HG03060 (cell line): ENCODE results near the gene NT5C2.
"Not testable (repeated sequence)": the region's sequence is repeated elsewhere in the genome, so short reads cannot be mapped to it uniquely, and the experiment has no call there.

Experiments used
- ATAC-seq: cut with Tn5 transposase; IDR thresholded peaks from one replicate; pipeline ENCODE4 v1.9.1; 2021; ENCODE audit warnings: low read depth, moderate number of reproducible peaks; ENCODE audit not compliant: unreplicated experiment

NT5C2 gene

GRCh38 chr10:103203466-103203865, 10.4 kb upstream of the NT5C2 start:
- no peak for ATAC-seq

- no peak for ATAC-seq
These were observed 9.2 kb upstream of the NT5C2 start for GRCh38 chr10:103202319-103202718.

DNA sequence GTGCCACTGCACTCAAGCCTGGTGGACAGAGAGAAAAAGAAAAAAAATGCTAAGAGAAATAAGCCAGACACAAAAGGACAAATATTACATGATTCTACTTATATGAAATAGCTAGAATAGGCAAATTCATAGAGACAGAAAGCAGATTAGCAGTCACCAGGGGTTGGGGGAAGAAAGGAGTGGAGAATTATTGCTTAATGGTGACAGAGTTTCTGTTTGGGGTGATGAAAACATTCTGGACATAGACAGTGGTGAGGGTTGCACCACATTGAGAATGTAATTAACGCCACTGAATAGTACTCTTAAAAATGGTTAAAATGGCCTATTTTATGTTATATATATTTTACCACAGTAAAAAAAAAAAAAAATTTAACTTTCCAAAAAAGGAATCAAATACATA, 6.4 kb upstream of the NT5C2 start:
- ATAC-seq: no peak

- ATAC-seq: no peak
These were observed 5.6 kb upstream of the NT5C2 start for GRCh38 chr10:103198648-103199047.

- ATAC-seq: no peak
These were observed 4.8 kb upstream of the NT5C2 start for GRCh38 chr10:103197903-103198302.

DNA sequence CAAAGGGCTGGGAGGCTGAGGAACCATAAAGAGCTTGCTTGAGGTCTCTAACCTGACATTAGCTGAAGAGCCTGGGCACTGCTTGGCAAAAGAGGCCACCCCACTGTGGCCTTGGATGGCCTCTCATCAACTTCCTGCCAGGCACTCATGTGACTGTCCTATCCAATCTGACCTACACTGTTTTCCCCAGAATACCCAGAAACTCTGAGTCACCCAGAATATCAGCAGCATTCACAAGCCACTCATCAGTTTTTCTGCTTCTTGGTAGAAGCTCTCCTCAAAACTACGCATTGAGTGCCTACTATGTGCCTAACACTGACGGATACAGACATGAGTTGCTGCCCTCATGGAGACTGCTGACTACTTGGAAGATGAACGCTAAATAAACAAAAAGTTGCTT, 4.1 kb upstream of the NT5C2 start:
- no peak for ATAC-seq

GRCh38 chr10:103196516-103196915, 3.4 kb upstream of the NT5C2 start:
- ATAC-seq: no peak

GRCh38 chr10:103193820-103194529, 903 bp upstream of the NT5C2 start:
- peak; percentile 40 for ATAC-seq

DNA sequence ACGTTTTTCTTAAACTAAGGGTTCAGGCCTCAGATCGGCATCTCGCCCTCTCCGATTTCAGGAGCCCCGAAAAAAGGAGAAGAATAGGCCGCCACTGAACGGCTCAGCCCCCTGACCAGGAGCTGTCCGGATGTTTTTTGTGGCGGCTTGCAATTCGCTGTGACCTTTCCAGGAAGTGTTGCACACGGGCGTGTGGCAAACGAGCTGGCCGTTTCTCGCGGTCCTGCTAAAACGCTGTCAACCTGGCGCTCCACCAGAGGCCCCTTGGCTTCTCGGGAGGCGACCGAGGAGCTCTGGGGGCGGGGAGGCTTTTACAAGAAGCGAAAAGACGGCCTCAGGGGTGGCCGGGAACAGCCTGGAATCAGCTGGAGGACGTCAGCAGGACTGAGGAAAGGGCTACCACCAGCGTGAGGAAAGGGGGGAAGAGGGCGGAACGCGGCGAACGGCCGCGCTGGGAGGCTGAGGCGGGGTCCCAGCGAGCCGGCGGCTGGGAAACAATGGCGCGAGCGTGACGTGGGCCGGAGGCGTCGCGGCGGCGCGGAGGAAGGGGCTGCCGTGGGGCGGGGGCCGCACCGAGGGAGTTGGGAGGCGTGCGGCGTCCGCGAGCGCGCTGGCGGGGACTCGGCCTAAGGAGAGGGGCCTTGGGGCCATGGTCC, 493 bp downstream of the NT5C2 start:
- peak; percentile 38 for ATAC-seq

- no peak for ATAC-seq
These were observed 1.0 kb downstream of the NT5C2 start for GRCh38 chr10:103192089-103192450.

DNA sequence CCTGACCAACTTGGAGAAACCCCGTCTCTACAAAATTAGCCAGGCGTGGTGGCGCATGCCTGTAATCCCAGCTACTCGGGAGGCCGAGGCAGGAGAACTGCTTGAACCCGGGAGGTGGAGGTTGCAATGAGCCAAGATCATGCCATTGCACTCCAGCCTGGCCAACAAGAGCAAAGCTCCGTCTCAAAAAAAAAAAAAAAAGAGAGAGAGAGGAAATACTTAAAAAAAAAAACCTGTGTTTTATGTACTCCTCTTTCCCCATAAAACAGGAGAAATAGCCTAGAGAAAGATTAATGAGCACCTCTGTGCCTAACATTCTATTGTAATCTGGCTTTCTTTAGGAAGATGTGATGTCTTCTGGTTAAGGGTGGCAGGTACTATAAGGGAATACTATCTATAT, 1.9 kb downstream of the NT5C2 start:
- ATAC-seq: not testable (repeated sequence)

DNA sequence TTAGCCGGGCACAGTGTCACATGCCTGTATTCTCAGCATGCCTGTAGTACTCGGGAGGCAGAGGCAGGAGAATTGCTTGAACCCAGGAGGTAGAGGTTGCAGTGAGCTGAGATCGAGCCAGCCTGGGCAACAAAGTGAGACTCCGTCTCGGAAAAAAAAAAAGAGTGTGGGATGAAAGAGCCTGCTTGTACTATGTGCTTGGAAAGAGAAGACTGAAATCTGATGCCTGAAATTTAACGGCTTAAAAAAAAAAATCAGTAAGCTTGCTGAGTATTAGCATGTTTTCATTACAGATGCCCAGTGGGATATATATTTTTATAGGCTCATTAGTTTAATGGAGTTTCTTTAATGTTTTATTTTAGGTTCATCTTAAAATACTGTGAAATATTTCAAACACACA, 4.2 kb downstream of the NT5C2 start:
- no peak for ATAC-seq

DNA sequence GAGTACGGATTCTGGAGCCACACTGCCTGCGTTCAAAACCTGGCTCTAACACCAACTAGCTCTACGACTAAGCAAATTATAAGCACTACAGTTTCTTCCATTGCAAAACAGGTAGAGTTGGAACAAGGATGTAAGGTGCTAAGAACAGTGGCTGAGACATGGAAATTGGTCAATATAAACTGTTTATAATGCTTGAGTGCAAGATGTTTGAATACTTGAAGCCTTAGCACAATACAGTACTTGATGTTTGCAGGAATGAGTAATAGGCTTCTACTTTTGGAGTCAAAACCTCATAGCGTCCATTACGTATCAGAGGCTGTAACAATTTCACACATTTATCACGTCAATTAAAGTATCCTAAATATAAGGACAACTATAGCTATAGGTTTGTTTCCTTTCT, 6.9 kb downstream of the NT5C2 start:
- ATAC-seq: no peak

DNA sequence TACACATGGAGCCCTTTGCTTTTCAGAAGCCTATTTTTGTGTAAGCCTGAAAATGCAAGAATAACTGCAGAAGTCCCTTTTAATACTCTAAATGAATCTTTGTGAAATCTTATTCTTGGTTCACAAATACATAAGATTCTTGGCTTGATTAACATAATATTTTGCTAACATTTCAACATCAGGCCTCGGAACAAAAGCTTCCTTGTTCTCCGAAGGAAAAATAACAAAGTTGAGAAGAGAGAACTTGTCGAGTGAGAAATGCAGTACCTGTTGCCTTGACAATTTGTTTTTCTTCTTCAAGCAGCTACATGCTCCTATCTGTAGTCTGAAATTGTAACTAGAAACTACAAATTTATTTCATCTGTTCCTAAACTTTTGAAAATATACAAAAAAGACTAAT, 8.5 kb downstream of the NT5C2 start:
- ATAC-seq: no peak

GRCh38 chr10:103183991-103184451, 9.1 kb downstream of the NT5C2 start:
- ATAC-seq: not testable (repeated sequence)

- ATAC-seq: no peak
These were observed 11.8 kb downstream of the NT5C2 start for GRCh38 chr10:103181244-103181643.

DNA sequence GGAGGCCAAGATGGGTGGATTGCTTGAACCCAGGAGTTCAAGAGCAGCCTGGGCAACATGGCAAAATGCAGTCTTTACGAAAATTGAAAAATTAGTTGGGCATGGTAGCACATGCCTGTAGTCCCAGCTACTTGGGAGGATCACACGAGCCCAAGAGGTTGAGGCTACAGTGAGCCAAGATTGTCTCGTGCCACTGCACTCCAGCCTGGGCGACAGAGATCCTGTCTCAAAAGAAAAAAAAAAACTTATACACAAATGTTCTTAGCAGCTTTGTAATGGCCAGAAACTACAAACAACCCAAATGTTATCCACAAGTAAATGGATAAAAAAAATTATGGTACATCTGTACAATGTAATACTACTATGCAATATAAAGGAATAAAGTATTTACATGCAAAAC, 12.6 kb downstream of the NT5C2 start:
- ATAC-seq: no peak

- no peak for ATAC-seq
These were observed 15.9 kb downstream of the NT5C2 start for GRCh38 chr10:103177123-103177522.

DNA sequence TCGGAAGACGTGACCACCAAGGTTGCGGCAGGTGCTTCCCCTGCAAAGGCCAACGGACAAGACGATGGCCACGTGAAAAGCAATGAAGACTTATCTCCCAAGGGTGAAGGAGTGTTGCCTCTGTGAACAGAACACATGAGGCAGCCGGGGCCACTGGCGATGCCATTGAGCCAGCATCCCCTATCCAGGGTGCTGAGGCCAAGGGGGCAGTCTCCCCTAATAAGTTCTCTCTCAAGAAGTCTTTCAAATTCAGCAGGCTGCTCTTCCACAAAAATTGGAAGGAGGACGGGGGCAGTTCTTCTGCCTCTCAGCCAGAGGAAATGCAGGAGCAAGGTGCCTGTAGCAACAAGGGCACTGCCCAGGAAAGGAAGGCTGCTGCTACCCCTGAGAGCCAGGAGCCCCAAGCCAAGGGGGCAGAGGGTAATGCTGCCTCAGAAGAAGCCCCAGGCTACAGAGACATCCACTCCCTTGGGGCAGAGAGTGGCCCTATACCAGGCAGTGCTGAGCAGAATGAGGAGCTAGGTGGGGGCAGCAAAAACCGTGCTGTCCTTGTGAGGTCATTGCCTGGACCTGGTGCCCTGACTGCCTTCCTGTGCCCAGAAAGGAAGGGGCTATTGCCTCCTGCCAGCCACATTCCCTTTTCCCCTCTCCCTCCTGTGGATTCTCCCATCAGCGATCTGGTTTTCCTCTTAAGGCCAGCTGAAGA, 17.3 kb downstream of the NT5C2 start:
- ATAC-seq: no peak

- not testable (repeated sequence) for ATAC-seq
These were observed 18.7 kb downstream of the NT5C2 start for GRCh38 chr10:103174324-103174723.

DNA sequence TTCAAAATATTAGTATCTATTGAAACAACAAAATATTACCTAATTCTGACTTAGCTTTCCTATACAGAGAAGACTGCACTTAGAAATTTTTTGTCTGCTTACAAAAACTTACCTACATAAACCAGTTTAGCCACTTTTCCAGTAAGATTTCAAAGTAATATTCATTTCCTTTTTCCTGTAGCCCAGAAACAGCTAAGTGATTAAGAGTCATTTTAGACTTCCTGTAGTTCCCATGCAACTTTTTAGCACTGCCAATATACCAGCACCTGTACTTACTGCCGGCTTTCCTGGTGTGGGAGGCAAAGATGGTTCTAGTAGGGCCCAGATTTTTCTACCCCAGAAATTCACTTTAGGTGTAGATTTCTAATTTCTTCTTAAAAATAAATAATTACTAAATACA, 21.8 kb downstream of the NT5C2 start:
- no peak for ATAC-seq

- ATAC-seq: no peak
These were observed 24.6 kb downstream of the NT5C2 start for GRCh38 chr10:103168438-103168837.
